ENCODE measurements around the gene PCDHGA3. TPM values are rescaled to one million over a fixed set of nuclear protein-coding genes. Genes with fewer than 3 reads are reported as not detected.
"Not testable (repeated sequence)": the region's sequence is repeated elsewhere in the genome, so short reads cannot be mapped to it uniquely, and the experiment has no call there.

Gene PCDHGA3
- total RNA-seq (2014; rRNA removed; shearing (Covaris generic)): 0.17 TPM in 1 of 2 replicates, not detected in the other
- polyA plus RNA-seq (2014; cell fraction: nucleus; rRNA removed): 0.11 TPM in 1 of 2 replicates, not detected in the other

DNA sequence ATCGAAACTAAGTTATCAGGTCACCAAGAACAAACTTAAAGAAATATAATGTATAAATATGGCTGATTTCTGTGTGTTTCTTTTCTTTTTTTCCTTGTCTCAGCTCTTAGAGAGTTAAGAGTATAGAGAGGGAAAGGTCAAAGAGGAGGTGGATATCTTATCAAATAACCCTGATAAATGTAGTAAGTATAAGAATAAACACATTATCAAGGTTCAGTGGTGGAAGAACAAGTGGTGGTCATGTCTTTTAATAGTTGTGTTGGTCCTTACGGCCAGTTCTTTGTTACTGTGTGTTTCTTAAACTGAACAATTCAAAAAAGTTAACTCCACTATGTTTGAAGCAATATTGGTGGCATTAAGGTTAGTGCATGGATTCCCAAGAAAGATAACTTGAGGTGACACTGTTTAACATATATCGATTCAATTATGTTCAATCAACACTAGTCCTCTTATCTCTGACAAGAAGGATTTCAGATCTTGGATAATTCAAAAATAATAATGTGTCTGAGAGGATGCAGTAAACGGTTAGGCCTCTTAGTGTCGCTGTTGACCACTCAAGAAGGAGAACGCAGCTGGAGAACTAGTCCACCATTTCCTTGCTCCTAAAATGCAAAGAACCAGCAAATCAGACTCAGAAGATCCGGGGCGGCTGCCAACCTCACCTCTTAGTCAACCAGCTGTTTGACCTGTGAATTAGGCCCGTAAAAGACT, at the start of gene PCDHGA3:
Gene PCDHGA3, plus strand, starts transcription at position 588 of the 711 bp plus-strand sequence. CDS start 205 bp downstream, outside the sequence.
- DNase-seq (ENCODE audit: extremely low read depth, low read depth): no peak

DNA sequence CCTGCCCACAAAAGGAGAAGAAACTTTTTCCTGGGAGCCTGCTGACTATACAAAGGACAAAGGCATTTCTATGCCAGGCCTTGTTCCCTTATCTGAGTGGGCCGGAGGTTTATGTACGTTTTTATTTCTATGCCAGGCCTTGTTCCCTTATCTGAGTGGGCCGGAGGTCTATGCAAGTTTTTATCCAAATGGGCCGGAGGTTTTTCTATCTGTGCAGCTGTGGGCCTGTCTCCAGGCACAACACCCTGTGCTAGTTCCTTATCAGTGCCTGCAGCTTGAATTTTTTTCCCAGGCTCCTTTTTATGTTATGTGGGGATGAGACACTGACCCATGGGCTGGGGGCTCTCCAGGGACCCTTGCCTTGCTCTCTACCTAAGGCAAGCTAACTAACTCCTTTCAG, 45.3 kb upstream of the PCDHGA3 start:
- no peak for DNase-seq (ENCODE audit: extremely low read depth, low read depth)

DNA sequence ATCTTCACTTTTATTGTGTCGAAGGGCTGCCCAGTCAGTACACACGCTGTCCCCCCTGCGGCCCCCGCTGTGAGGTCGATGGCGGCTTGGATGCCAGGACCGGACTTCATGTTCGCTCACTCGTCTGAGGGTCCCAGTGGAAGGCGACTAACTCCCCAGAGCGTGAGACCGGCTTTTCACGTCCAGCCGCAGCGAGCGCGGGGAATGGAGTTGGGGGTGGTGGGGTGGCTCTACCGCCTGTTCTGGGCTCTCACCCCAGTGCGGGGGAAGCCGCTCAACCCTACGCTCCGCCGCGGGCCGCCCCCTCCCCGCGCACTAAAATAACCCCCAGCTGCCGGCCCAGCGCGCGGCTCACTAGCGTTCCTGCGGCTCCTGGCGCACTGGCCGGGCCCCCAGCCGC, 39.9 kb upstream of the PCDHGA3 start, which contains the start of gene SLC25A2:
Gene SLC25A2, minus strand, starts transcription at position 294 of the 400 bp plus-strand sequence. Its CDS starts 184 bp downstream, at position 110.
- DNase-seq (ENCODE audit: extremely low read depth, low read depth): no peak

DNA sequence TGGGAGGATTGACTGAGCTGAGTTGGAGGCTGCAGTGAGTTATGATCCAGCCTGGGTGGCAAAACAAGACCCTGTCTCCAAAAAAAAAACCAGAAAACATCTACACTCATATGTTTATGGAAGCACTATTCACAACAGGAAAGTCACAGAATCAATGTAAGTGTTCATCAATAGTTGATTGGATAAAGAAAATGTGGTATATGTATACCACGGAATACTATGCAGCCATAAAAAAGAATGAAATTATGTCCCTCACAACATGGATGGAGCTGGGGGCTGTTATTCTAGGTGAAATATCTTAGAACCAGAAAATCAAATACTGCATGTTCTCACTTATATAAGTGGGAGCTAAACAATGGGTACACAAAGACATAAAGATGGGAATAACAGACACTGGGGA, 37.0 kb upstream of the PCDHGA3 start:
- no peak for DNase-seq (ENCODE audit: extremely low read depth, low read depth)

DNA sequence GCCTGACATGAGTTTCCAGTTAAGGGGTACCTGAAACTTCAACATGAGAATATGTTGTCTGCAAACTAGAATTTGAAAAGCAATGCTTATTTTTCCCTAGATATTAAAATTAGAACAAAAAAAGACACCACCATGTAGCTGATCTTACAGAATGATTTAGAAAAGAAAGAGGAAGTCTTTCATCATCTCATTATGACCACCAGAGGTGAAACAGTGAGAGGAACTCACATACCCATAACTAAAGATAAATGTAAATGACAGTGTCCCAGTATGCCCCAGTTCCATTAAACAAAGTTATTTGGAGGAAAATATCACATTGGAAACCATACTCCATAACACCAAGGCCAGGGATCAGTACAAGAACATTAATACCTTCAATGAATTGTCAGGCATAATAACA, 29.9 kb upstream of the PCDHGA3 start:
- DNase-seq (ENCODE audit: extremely low read depth, low read depth): no peak

DNA sequence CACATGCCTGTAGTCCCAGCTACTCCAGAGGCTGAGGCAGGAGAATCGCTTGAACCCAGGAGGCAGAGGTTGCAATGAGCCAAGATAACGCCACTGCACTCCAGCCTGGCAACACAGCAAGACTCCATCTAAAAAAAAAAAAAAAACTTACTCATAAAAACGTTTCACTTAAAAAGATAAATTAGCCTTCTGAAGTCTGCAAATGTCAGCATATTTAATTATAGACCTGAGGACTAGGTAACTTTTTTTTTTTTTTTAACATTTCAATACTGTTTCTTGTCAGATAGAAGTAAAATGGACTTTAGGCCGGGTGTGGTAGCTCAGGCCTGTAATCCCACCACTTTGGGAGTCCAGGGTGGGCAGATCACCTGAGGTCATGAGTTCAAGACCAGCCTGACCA, 26.7 kb upstream of the PCDHGA3 start:
- not testable (repeated sequence) for DNase-seq (ENCODE audit: extremely low read depth, low read depth)

DNA sequence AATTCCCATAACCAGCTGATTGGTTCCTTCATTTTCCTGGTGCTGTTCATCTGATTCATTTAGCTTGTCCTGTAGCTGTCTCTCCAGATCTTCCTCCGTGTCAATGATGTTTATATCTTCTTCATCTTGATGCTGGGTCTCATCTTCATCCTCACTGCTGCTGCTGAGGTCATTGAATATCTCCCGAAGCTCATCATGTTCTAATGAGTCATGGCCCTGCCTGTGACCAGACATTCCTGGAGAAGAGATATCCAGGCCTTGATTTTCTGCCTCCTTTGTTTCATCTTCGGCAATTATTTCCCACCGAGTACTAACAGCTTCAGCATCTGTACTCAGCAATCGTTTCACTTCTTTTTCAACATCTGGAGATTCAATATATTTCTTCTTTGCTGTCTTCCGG, 24.4 kb upstream of the PCDHGA3 start:
- no peak for DNase-seq (ENCODE audit: extremely low read depth, low read depth)

DNA sequence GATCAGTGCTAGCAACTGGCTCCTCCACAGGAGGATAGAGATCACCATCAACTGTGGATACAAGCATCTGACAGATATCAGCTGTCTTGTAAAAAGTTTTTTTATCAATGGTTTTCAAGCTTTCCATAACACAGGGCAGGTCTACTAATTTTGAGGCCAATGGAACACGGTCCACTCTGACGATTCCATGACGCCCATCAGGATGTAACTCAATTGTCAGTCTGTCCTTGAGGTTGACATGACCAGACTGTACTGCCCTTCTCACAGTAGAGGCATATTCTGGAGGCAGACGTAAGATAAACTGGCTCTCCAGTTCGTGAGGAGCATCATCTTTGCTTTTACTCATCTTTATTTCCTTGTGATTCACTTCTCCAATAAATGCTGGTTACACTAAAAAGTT, 23.9 kb upstream of the PCDHGA3 start:
- no peak for DNase-seq (ENCODE audit: extremely low read depth, low read depth)

DNA sequence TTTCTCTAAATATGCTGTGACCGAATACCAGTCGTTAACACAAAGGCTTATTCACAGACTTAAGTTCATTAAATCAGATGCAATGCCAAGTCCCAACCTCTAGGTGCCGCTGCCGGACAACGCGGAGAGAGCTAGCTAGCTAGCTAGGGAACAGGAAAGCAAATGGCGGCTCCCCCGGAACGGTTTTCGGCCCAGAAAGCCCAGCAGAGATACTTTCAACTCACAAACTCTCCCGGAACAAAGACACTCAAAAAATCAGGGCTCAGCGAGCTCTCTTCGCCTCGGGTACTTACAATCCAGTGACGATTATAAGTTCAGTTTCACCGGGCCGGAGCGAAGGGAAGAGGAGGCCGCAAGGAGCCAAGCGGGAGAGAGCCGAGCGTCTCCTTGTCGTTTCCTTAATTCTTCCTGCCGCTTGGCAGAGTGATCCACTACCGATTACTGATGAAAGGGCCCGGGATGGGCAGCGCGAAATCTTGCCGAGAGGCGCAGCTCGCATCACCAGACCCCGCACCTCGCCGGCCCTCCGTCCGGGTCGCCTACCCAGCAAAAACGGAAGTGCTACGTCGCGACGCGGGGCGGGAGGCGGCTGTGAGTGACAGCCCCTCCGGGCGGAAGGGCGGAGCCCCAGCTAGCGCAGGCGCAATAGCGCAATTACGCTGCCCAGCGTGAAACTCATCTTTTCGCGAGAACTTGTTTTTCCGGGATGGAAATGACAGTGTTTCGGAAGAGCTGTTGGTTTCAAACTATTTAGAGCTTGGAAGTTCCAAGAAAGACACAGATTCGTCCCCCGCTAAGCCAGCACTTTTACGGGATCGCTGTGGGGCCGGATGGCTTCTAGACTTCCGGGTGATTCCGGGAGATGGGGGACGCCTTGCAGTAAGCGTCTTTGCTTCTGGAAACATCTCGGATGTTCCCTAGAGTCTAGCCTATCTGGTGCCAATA, 23.1 kb upstream of the PCDHGA3 start, which contains the start of gene TAF7:
Gene TAF7, minus strand, starts transcription at position 560 of the 945 bp plus-strand sequence. CDS start 740 bp downstream, outside the sequence.
- peak; percentile 94 for DNase-seq (ENCODE audit: extremely low read depth, low read depth)

DNA sequence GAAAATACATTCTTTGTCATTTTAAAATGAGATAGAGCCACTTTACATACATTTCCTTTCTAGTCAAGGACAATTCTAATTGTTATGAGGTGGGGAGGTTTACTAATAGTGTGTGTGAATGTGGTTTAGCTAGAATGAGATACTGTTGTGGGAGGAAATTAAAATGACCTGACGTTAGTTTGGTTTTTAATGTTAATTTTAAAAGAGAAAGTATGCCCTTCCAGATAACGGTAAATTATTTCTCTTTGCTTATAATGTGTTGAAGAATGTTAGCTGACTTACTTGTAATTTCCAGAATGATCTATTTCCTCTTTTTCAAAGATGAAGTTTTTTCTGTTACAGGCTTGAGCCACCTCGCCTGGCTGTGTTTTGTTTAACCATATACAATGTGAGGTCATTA, 21.4 kb upstream of the PCDHGA3 start:
- DNase-seq (ENCODE audit: extremely low read depth, low read depth): no peak

DNA sequence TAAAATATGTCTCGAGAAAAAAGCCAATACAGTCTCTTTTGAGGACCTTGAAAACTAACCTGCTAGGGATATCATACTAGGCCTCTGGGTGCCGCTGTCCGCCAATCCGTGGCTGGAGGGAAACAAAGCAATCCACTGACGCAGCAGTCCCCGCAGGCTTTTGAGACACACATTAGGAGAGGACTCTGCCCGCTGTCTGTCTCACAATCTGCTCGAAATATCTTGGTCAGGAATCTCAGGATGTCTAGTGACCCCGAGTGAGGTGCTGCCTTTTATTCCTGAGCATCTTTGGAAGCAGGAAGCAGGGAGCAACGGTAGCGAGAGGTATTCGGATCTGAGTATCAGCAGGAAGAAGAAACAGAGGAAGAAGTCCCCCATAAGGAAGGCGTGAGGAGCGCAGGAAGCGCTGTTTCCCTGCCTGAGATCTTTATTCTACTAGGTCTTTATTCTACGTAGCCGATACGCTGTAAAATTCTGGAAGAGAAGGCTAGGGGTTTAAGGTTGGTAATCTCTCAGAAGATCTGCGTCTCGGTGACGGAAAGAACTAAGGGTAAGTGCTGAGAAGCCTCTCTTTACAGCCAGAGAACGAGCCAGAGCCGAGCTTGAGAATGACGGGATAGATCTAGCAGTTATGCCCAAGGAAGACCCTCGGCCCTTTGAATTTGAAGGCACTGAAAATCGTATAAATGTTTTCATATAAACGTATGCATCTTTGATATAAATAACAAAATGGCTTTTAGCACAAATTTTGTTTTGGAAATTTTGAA, 17.4 kb upstream of the PCDHGA3 start:
- peak; percentile 80 for DNase-seq (ENCODE audit: extremely low read depth, low read depth)

DNA sequence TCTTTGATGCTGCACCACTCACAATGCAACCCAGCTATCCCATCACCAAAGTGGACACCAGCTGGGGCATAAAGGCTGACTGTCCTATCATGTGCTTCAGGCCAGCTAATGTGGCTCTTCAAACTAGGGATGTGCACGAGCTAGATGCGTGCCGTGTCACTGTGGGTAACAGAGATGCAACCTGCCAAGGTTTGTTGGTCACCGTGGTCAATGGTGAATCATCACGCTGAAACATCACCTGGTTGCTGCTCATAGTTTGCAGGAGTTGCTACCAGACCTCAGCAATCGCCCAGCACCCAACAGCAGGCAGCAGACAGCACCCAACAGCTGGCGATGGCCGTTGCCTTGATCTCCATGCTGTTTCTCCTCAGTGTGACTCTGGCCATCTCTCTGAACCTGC, 15.4 kb upstream of the PCDHGA3 start:
- DNase-seq (ENCODE audit: extremely low read depth, low read depth): no peak

DNA sequence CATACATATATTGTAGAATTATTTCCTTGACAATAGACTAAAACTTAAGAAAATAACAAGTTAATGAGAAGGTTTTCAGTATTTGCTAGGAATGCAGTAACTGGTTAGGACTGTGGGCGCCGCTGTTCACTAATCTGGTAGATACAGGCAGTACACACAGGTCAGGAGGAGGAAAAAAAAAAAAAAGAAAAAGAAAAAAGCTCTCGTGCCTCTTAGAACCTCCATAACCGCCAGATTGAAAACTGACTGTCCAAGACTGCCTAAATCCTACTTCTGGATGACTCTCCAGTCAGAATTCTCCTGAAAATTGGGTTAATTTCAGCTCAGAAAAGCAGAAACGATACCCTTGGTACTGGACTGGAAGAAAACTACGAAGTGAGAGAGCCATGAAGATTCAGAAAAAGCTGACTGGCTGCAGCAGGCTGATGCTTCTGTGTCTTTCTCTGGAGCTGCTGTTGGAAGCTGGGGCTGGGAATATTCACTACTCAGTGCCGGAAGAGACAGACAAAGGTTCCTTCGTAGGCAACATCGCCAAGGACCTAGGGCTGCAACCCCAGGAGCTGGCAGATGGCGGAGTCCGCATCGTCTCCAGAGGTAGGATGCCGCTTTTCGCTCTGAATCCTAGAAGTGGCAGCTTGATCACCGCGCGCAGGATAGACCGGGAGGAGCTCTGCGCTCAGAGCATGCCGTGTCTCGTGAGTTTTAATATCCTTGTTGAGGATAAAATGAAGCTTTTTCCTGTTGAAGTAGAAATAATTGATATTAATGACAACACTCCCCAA, 13.1 kb upstream of the PCDHGA3 start, which contains the start of gene PCDHGA1:
Gene PCDHGA1, plus strand, starts transcription at position 216 of the 782 bp plus-strand sequence.
- DNase-seq (ENCODE audit: extremely low read depth, low read depth): peak; percentile 46

DNA sequence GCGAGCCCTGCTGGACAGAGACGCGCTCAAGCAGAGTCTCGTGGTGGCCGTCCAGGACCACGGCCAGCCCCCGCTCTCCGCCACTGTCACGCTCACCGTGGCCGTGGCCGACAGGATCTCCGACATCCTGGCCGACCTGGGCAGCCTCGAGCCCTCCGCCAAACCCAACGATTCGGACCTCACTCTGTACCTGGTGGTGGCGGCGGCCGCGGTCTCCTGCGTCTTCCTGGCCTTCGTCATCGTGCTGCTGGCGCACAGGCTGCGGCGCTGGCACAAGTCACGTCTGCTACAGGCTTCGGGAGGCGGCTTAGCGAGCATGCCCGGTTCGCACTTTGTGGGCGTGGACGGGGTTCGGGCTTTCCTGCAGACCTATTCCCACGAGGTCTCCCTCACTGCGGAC, 11.1 kb upstream of the PCDHGA3 start:
- DNase-seq (ENCODE audit: extremely low read depth, low read depth): not testable (repeated sequence)

DNA sequence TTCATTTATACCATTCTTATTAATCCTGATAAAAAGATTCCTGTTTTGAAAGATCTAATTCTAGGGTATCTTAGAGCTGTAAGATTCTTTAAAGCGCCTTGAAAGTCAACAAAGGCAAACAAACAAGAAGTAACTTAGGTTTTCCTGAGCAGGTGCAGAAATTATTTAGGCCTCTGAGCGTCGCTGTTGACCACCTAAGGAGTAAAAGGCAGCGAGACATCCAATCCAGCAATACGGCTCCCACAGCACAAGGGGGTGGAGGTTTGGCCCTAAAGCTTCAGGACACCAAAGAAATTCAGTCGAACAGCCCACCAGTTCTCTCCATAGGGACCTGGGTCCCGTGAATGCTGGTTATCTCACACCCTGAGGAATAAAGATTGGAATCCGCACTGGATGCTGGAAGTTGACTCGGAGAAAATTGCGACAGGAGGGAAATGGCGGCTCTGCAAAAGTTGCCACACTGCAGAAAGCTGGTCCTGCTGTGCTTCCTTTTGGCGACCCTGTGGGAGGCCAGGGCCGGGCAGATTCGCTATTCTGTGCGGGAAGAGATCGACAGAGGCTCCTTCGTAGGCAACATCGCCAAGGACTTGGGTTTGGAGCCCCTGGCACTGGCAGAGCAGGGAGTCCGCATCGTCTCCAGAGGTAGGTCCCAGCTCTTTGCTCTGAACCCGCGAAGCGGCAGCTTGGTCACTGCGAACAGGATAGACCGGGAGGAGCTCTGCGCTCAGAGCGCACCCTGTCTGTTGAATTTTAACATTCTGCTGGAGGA, 4.9 kb upstream of the PCDHGA3 start, which contains the start of gene PCDHGA2:
Gene PCDHGA2, plus strand, starts transcription at position 223 of the 769 bp plus-strand sequence.
- DNase-seq (ENCODE audit: extremely low read depth, low read depth): no peak

DNA sequence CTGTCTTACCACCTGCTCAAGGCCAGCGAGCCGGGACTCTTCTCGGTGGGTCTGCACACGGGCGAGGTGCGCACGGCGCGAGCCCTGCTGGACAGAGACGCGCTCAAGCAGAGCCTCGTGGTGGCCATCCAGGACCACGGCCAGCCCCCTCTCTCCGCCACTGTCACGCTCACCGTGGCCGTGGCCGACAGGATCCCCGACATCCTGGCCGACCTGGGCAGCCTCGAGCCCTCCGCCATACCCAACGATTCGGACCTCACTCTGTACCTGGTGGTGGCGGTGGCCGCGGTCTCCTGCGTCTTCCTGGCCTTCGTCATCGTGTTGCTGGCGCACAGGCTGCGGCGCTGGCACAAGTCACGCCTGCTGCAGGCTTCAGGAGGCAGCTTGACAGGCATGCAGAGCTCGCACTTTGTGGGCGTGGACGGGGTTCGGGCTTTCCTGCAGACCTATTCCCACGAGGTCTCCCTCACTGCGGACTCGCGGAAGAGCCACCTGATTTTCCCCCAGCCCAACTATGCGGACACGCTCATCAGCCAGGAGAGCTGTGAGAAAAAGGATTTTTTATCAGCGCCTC, 2.8 kb upstream of the PCDHGA3 start:
- DNase-seq (ENCODE audit: extremely low read depth, low read depth): not testable (repeated sequence)

DNA sequence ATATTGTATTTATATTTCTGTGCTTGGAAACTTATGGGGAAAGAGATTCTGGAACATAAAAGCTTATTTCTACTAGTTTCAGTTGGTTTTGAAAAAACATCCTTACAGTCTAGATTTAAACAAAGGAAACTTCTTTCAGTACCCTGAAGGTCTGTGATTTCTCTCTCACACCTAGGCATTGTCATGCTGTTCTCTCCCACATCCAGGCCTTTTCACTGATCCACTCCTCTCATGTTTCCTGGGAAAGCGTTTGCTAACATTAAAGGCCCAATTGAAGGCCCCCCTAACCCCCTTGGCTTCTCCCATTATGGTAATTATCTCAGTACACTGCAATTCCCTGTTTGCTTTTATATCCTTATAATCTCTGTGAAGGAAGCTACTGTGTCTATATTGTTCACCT, 856 bp upstream of the PCDHGA3 start:
- no peak for DNase-seq (ENCODE audit: extremely low read depth, low read depth)

DNA sequence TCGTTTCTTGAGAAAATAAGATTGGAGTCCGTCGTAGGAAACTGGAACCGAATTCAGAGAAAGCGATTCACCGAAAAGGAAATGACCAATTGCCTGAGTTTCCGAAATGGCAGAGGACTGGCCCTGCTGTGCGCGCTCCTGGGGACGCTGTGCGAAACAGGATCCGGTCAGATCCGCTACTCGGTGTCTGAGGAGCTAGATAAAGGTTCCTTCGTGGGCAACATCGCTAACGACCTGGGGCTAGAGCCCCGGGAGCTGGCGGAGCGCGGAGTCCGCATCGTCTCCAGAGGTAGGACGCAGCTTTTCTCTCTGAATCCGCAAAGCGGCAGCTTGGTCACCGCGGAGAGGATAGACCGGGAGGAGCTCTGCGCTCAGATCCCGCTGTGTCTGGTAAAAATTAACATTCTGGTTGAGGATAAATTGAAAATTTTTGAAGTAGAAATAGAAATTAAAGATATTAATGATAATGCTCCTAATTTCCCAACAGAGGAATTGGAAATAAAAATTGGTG, 379 bp downstream of the PCDHGA3 start:
- no peak for DNase-seq (ENCODE audit: extremely low read depth, low read depth)

Data from NCI-H460 (cell line).